GM19240 (cell line): Measurements from ENCODE around the gene GRIK4.
"Not testable (repeated sequence)": the region's sequence is repeated elsewhere in the genome, so short reads cannot be mapped to it uniquely, and the experiment has no call there.

Source experiments
- DNase-seq: peaks from one replicate; pipeline ENCODE4 v3.0.0; 2011; ENCODE audit warnings: low spot score; ENCODE audit not compliant: insufficient read length

The GRIK4 gene

GRCh38 chr11:120511116-120511819 is at the start of gene GRIK4:
Gene GRIK4 (plus strand): TSS chr11:120511748. CDS start chr11:120660319, 148,571 bp downstream.
- peak; percentile 93 for DNase-seq

GRCh38 chr11:120462825-120463224 is 48.7 kb upstream of the GRIK4 start:
- DNase-seq, result no peak

- no peak for DNase-seq
These were observed 45.5 kb upstream of the GRIK4 start for GRCh38 chr11:120465921-120466534.

- no peak for DNase-seq
These were observed 43.9 kb upstream of the GRIK4 start for GRCh38 chr11:120467627-120468026.

- DNase-seq, result no peak
These were observed 40.4 kb upstream of the GRIK4 start for GRCh38 chr11:120471131-120471530.

- DNase-seq, result no peak
These were observed 39.6 kb upstream of the GRIK4 start for GRCh38 chr11:120471994-120472393.

- no peak for DNase-seq
These were observed 38.0 kb upstream of the GRIK4 start for GRCh38 chr11:120473503-120473902.

- no peak for DNase-seq
These were observed 29.4 kb upstream of the GRIK4 start for GRCh38 chr11:120482149-120482548.

GRCh38 chr11:120484722-120485121 is 26.8 kb upstream of the GRIK4 start:
- no peak for DNase-seq

GRCh38 chr11:120486138-120486537 is 25.4 kb upstream of the GRIK4 start:
- DNase-seq, result no peak

- DNase-seq, result no peak
These were observed 21.7 kb upstream of the GRIK4 start for GRCh38 chr11:120489799-120490198.

GRCh38 chr11:120492486-120492885 is 19.1 kb upstream of the GRIK4 start:
- no peak for DNase-seq

- no peak for DNase-seq
These were observed 17.0 kb upstream of the GRIK4 start for GRCh38 chr11:120494595-120494994.

- no peak for DNase-seq
These were observed 12.5 kb upstream of the GRIK4 start for GRCh38 chr11:120499088-120499487.

- DNase-seq, result no peak
These were observed 11.7 kb upstream of the GRIK4 start for GRCh38 chr11:120499859-120500258.

- DNase-seq, result no peak
These were observed 11.0 kb upstream of the GRIK4 start for GRCh38 chr11:120500414-120501071.

- no peak for DNase-seq
These were observed 10.1 kb upstream of the GRIK4 start for GRCh38 chr11:120501440-120501839.

GRCh38 chr11:120501976-120502755 is 9.4 kb upstream of the GRIK4 start:
- DNase-seq, result no peak

- not testable (repeated sequence) for DNase-seq
These were observed 8.0 kb upstream of the GRIK4 start for GRCh38 chr11:120503529-120503928.

GRCh38 chr11:120505801-120506425 is 5.6 kb upstream of the GRIK4 start:
- DNase-seq, result no peak

- no peak for DNase-seq
These were observed 2.0 kb upstream of the GRIK4 start for GRCh38 chr11:120509346-120510053.
